GM19438 (cell line): Measurements from ENCODE around the gene ALG1L2.
"Not testable (repeated sequence)": the region's sequence is repeated elsewhere in the genome, so short reads cannot be mapped to it uniquely, and the experiment has no call there.

Source experiments
- ATAC-seq: cut with Tn5 transposase; IDR thresholded peaks from one replicate; pipeline ENCODE4 v1.9.1; 2021; ENCODE audit warnings: low read depth; ENCODE audit not compliant: unreplicated experiment

ALG1L2 gene

GRCh38 chr3:130081351-130081881 lies at the start of gene ALG1L2:
Gene ALG1L2 (plus strand): TSS chr3:130081831. CDS start chr3:130082017, 186 bp downstream.
- no peak for ATAC-seq

GRCh38 chr3:130037126-130037815 lies 44.4 kb upstream of the ALG1L2 start:
- ATAC-seq = not testable (repeated sequence)

- not testable (repeated sequence) for ATAC-seq
Measured at GRCh38 chr3:130042736-130043135, 38.9 kb upstream of the ALG1L2 start.

GRCh38 chr3:130043658-130044057 lies 38.0 kb upstream of the ALG1L2 start:
- ATAC-seq = not testable (repeated sequence)

GRCh38 chr3:130044370-130044769 lies 37.3 kb upstream of the ALG1L2 start:
- ATAC-seq = no peak

- ATAC-seq = no peak
Measured at GRCh38 chr3:130048726-130049125, 32.9 kb upstream of the ALG1L2 start.

GRCh38 chr3:130052366-130052765 lies 29.3 kb upstream of the ALG1L2 start:
- ATAC-seq = not testable (repeated sequence)

GRCh38 chr3:130052965-130053364 lies 28.7 kb upstream of the ALG1L2 start:
- ATAC-seq = not testable (repeated sequence)

GRCh38 chr3:130057536-130058266 lies 23.9 kb upstream of the ALG1L2 start:
- not testable (repeated sequence) for ATAC-seq

GRCh38 chr3:130058267-130058657 lies 23.4 kb upstream of the ALG1L2 start:
- not testable (repeated sequence) for ATAC-seq

GRCh38 chr3:130058716-130059115 lies 22.9 kb upstream of the ALG1L2 start:
- ATAC-seq = not testable (repeated sequence)

- not testable (repeated sequence) for ATAC-seq
Measured at GRCh38 chr3:130059162-130059561, 22.5 kb upstream of the ALG1L2 start.

- no peak for ATAC-seq
Measured at GRCh38 chr3:130073582-130073981, 8.0 kb upstream of the ALG1L2 start.

- no peak for ATAC-seq
Measured at GRCh38 chr3:130077636-130078035, 4.0 kb upstream of the ALG1L2 start.

GRCh38 chr3:130083363-130084090 lies 1.9 kb downstream of the ALG1L2 start:
- not testable (repeated sequence) for ATAC-seq

GRCh38 chr3:130084436-130084980 lies 2.9 kb downstream of the ALG1L2 start:
- no peak for ATAC-seq

GRCh38 chr3:130085881-130086280 lies 4.2 kb downstream of the ALG1L2 start:
- no peak for ATAC-seq

GRCh38 chr3:130086628-130087027 lies 5.0 kb downstream of the ALG1L2 start:
- ATAC-seq = not testable (repeated sequence)

GRCh38 chr3:130088061-130088460 lies 6.4 kb downstream of the ALG1L2 start:
- ATAC-seq = no peak

GRCh38 chr3:130090681-130091080 lies 9.1 kb downstream of the ALG1L2 start:
- ATAC-seq = not testable (repeated sequence)

- no peak for ATAC-seq
Measured at GRCh38 chr3:130091958-130092357, 10.3 kb downstream of the ALG1L2 start.
